Spleen (tissue), 11 donors: ENCODE measurements around the gene NECTIN1. TPM values are rescaled to one million over a fixed set of nuclear protein-coding genes. Genes with fewer than 3 reads are reported as not detected.

Experiments
- DNase-seq: peaks from one replicate; pipeline ENCODE4 v3.0.0-alpha.2; 2020
- H3K27ac ChIP-seq, 8 donors: fragments of 200-600 bp; sonication (generic) in 7 of 8; 1 replicate in 4 of 8; 2 replicates in 4 of 8; pipeline versions ENCODE4 v1.5.0 to v1.8.0; 2016 to 2021; ENCODE audit warnings: inconsistent platforms in 4 of 8, mild to moderate bottlenecking in 4 of 8, moderate library complexity in 1 of 8
- H3K27me3 ChIP-seq, 7 donors: fragments of 200-600 bp; sonication (generic) in 6 of 7; replicated peaks in 1 of 7; 1 replicate in 4 of 7; 2 replicates in 3 of 7; pipeline versions ENCODE4 v1.5.0 to v1.8.0; 2016 to 2021; ENCODE audit warnings: inconsistent platforms in 3 of 7, mild to moderate bottlenecking in 1 of 7
- H3K36me3 ChIP-seq, 6 donors: fragments of 200-600 bp; sonication (generic) in 5 of 6; 1 replicate in 4 of 6; 2 replicates in 2 of 6; pipeline versions ENCODE4 v1.5.0 to v1.8.0; 2016 to 2021; ENCODE audit warnings: inconsistent platforms in 2 of 6
- H3K4me1 ChIP-seq, 6 donors: fragments of 200-600 bp; sonication (generic) in 5 of 6; 1 replicate in 3 of 6; 2 replicates in 3 of 6; pipeline versions ENCODE4 v1.5.0 to v1.8.0; 2016 to 2021; ENCODE audit warnings: inconsistent platforms in 3 of 6
- H3K4me3 ChIP-seq, 8 donors: fragments of 200-600 bp; sonication (generic) in 7 of 8; 1 replicate in 4 of 8; 2 replicates in 4 of 8; pipeline versions ENCODE4 v1.5.0 to v1.8.0; 2016 to 2021; ENCODE audit warnings: inconsistent platforms in 4 of 8, mild to moderate bottlenecking in 4 of 8, moderate library complexity in 2 of 8
- H3K9me3 ChIP-seq, 8 donors: fragments of 200-600 bp; sonication (generic) in 7 of 8; 1 replicate in 4 of 8; 2 replicates in 4 of 8; pipeline versions ENCODE4 v1.5.0 to v1.8.0; 2016 to 2021; ENCODE audit warnings: inconsistent platforms in 4 of 8
- POLR2A ChIP-seq, 3 donors: fragments of 450-650 bp; IDR thresholded peaks; one replicate each; pipeline ENCODE4 v1.5.1; 2017; ENCODE audit warnings: antibody characterized with exemption in 3 of 3, mild to moderate bottlenecking in 1 of 3
- POLR2AphosphoS5 ChIP-seq, 3 donors: sonication (generic); formaldehyde crosslinking; IDR thresholded peaks; one replicate each; pipeline ENCODE4 v1.5.1; 2017; ENCODE audit warnings: antibody characterized with exemption in 3 of 3
- WGBS, 5 donors: extraction: QIAGEN DNeasy Blood & Tissue Kit in 3 of 5; methylation state at CpG; one replicate each; pipeline versions ENCODE4 v1.1.5 to v1.1.7; 2013 to 2018; 5-methylcytosine and 5-hydroxymethylcytosine counted together
- intact Hi-C: fragments of 100-400 bp; cut with DNase I; formaldehyde crosslinking; loops from one replicate; pipeline ENCODE4 v1.15.0; 2023; ENCODE audit warnings: low total_unique reads
- polyA plus RNA-seq, 3 donors: library from polyadenylated mRNA; stranded (reverse); fragments of 200-250 nt; gene quantifications; one replicate each; pipeline ENCODE4 v1.2.1, GENCODE V29; 2013
- total RNA-seq, 7 donors: library from RNA; depleted of rRNA in 3 of 7; stranded (reverse); fragments of >200 nt in 3 of 7; fragmentation: NEBNext Ultra II Directional in 4 of 7; extraction: Animal tissue kit (Norgen Biotek cat#: 25700) in 4 of 7; gene quantifications; one replicate each; pipeline versions ENCODE4 v1.1.0 to v1.2.1, GENCODE V29; 2016 to 2021
- TF ChIP-seq, protein P1 (sequence below), 11 experiments: fragments of 200-600 bp in 7 of 11; fragments of 450-650 bp in 4 of 11; sonication (generic) in 4 of 11; IDR thresholded peaks in 8 of 11; conservative IDR thresholded peaks in 3 of 11; 1 replicate in 7 of 11; 2 replicates in 4 of 11; pipeline versions ENCODE4 v1.4.0 to v1.8.0; 2016 to 2021; ENCODE audit warnings: antibody characterized with exemption in 11 of 11, inconsistent platforms in 4 of 11, mild to moderate bottlenecking in 1 of 11
- donor health status: healthy with polysubstance abuse.
- donor health status: DM: no; HTN: no; CAD: no; lungs with moderate emphysema.
- donor health status: DM: no; HTN: no; CAD: no.
- donor health status: Bipolar disorder and iron deficiency.
- donor health status: healthy.
- donor health status: DM: no; HTN: no; CAD: no.
- donor health status: DM: yes; HTN: yes; CAD: no.

NECTIN1 gene
- total and polyA plus RNA-seq, 10 donors, result 0.67 to 16.2 (median 5.8) TPM

DNA sequence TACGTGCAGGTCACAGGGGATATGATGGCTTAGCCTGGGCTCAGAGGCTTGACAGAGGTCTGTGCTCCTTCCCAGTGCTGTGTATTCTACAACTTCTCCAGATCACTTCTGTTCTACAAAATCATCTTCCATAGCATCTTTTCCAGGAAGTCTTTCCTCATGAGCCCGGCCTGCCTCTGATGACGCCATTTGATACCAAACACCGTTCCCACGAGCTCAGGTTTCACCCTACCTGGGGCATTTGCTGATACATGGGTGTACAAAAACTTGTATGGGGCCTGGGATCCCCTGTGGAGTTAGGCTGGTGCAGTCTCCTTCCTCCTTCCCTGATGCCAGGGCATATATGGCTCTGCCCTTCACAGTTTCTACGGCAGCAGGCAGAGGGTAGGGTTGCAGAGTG is 78.7 kb downstream of the NECTIN1 start:
- DNase-seq, result no peak
- Histone ChIP-seq H3K4me3 (no peak overlapping the region), H3K27ac (no peak overlapping the region), H3K4me1 (peaks cover 0 to 10% (median 0%) of the 10 kb centered on the region in 6 donors), H3K9me3 (no peaks in the 10 kb centered on the region), H3K36me3 (no peaks in the 10 kb centered on the region), H3K27me3 (peaks cover 0 to 7% (median 0%) of the 10 kb centered on the region in 7 donors)
- TF ChIP-seq, protein P1, sequence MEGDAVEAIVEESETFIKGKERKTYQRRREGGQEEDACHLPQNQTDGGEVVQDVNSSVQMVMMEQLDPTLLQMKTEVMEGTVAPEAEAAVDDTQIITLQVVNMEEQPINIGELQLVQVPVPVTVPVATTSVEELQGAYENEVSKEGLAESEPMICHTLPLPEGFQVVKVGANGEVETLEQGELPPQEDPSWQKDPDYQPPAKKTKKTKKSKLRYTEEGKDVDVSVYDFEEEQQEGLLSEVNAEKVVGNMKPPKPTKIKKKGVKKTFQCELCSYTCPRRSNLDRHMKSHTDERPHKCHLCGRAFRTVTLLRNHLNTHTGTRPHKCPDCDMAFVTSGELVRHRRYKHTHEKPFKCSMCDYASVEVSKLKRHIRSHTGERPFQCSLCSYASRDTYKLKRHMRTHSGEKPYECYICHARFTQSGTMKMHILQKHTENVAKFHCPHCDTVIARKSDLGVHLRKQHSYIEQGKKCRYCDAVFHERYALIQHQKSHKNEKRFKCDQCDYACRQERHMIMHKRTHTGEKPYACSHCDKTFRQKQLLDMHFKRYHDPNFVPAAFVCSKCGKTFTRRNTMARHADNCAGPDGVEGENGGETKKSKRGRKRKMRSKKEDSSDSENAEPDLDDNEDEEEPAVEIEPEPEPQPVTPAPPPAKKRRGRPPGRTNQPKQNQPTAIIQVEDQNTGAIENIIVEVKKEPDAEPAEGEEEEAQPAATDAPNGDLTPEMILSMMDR (IDR thresholded peaks at IDR 0.05 in 8 of 11, conservative IDR thresholded peaks at IDR 0.05 in 3 of 11), result no peak
- TF ChIP-seq POLR2A (IDR thresholded peaks at IDR 0.05) (no peak), POLR2AphosphoS5 (IDR thresholded peaks at IDR 0.05) (no peak)
- intact Hi-C loops, result no loop called here
- WGBS, 5 donors, result 74 to 86% (median 81%) methylated on average over 6 of the region's 6 CpGs

DNA sequence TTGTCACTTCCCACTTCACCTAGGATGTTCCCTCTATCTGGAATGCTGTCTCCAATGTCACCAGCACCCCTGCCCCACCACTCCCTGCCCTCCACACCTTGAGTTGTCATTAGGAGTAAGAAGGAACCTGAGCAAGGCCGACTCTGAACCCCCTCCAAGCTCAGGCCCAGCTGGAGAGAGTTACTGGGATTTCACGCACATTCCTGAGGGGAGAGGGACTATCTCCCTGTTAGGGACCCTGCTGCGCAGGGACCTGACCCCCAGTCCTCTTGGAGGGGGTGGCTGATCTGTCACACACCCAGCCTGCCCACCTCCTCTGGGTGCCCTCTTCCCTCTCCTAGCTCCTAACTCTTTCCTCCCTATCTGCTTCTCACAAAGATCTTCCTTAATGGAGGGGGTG is 81.7 kb downstream of the NECTIN1 start:
- TF ChIP-seq POLR2AphosphoS5 (IDR thresholded peaks at IDR 0.05) (no peak), POLR2A (IDR thresholded peaks at IDR 0.05) (no peak)
- TF ChIP-seq, protein P1 (IDR thresholded peaks at IDR 0.05 in 8 of 11, conservative IDR thresholded peaks at IDR 0.05 in 3 of 11), result no peak
- H3K4me1 ChIP-seq, result peaks cover 0 to 10% (median 0%) of the 10 kb centered on the region in 6 donors
- no peaks in the 10 kb centered on the region for H3K9me3 ChIP-seq
- 62 to 80% (median 75%) methylated on average over 3 of the region's 3 CpGs; no CpG with 5 or more reads in 1 of the 5 donors for WGBS, 5 donors
- DNase-seq, result no peak
- intact Hi-C loops, result no loop called here
- H3K27me3 ChIP-seq, result peaks cover 0 to 18% (median 0%) of the 10 kb centered on the region in 7 donors
- H3K4me3 ChIP-seq, result no peak overlapping the region
- H3K27ac ChIP-seq, result no peak overlapping the region
- no peaks in the 10 kb centered on the region for H3K36me3 ChIP-seq

- no peak for DNase-seq
- Histone ChIP-seq H3K27ac (no peak overlapping the region), H3K27me3 (peaks cover 0 to 17% (median 0%) of the 10 kb centered on the region in 7 donors), H3K36me3 (no peaks in the 10 kb centered on the region), H3K9me3 (no peaks in the 10 kb centered on the region), H3K4me3 (no peak overlapping the region), H3K4me1 (no peaks in the 10 kb centered on the region)
- intact Hi-C loops, result no loop called here
- WGBS, 5 donors, result 80 to 90% (median 83%) methylated on average over 2 to 5 of the region's 5 CpGs
- TF ChIP-seq, protein P1 (IDR thresholded peaks at IDR 0.05 in 8 of 11, conservative IDR thresholded peaks at IDR 0.05 in 3 of 11), result no peak
- no peak for TF ChIP-seq POLR2A (IDR thresholded peaks at IDR 0.05)
- no peak for TF ChIP-seq POLR2AphosphoS5 (IDR thresholded peaks at IDR 0.05)
Measured at GRCh38 chr11:119645018-119645417, 84.0 kb downstream of the NECTIN1 start.

- intact Hi-C loops, result no loop called here
- TF ChIP-seq POLR2A (IDR thresholded peaks at IDR 0.05), result no peak
- TF ChIP-seq, protein P1 (IDR thresholded peaks at IDR 0.05 in 8 of 11, conservative IDR thresholded peaks at IDR 0.05 in 3 of 11), result no peak
- no peak for TF ChIP-seq POLR2AphosphoS5 (IDR thresholded peaks at IDR 0.05)
- Histone ChIP-seq H3K36me3 (no peaks in the 10 kb centered on the region), H3K27ac (no peak overlapping the region), H3K4me1 (no peaks in the 10 kb centered on the region), H3K27me3 (peaks cover 0 to 22% (median 0%) of the 10 kb centered on the region in 7 donors), H3K4me3 (no peak overlapping the region), H3K9me3 (no peaks in the 10 kb centered on the region)
- no peak for DNase-seq
- 85 to 94% (median 89%) methylated on average over 7 of the region's 7 CpGs for WGBS, 5 donors
Measured at GRCh38 chr11:119644502-119644901, 84.5 kb downstream of the NECTIN1 start.
